Thymus (tissue), 11 donors: ENCODE data around the gene ABCA3. TPM values are rescaled to one million over a fixed set of nuclear protein-coding genes. Genes with fewer than 3 reads are reported as not detected.

ENCODE experiments used
- DNase-seq, 9 donors: peaks; one replicate each; pipeline ENCODE4 v3.0.0-alpha.2; 2013; ENCODE audit warnings: low spot score in 9 of 9, low read depth in 6 of 9, missing footprints in 1 of 9
- H3K27ac ChIP-seq, 2 donors: one replicate each; pipeline ENCODE4 v1.5.1; 2013; ENCODE audit warnings: control low read depth in 1 of 2, low read depth in 1 of 2, low read length in 1 of 2, mild to moderate bottlenecking in 1 of 2, moderate library complexity in 1 of 2
- H3K27me3 ChIP-seq, 2 donors: one replicate each; pipeline ENCODE4 v1.5.1; 2013; ENCODE audit warnings: low read length in 1 of 2; ENCODE audit not compliant: control insufficient read depth in 2 of 2, insufficient read depth in 1 of 2
- H3K36me3 ChIP-seq, 2 donors: one replicate each; pipeline ENCODE4 v1.5.1; 2013; ENCODE audit warnings: low read length in 1 of 2, mild to moderate bottlenecking in 1 of 2, moderate library complexity in 1 of 2; ENCODE audit not compliant: control insufficient read depth in 2 of 2, insufficient read depth in 2 of 2
- H3K4me1 ChIP-seq, 2 donors: one replicate each; pipeline ENCODE4 v1.5.1; 2013; ENCODE audit warnings: low read length in 2 of 2; ENCODE audit not compliant: control insufficient read depth in 2 of 2, insufficient read depth in 2 of 2
- H3K4me3 ChIP-seq, 2 donors: one replicate each; pipeline ENCODE4 v1.5.1; 2013; ENCODE audit warnings: low read length in 2 of 2, control low read depth in 1 of 2, mild to moderate bottlenecking in 1 of 2
- H3K9me3 ChIP-seq, 2 donors: one replicate each; pipeline ENCODE4 v1.5.1; 2013; ENCODE audit warnings: low read length in 1 of 2, mild to moderate bottlenecking in 1 of 2; ENCODE audit not compliant: control insufficient read depth in 2 of 2, insufficient read depth in 1 of 2
- WGBS: extraction: QIAGEN DNeasy Blood & Tissue Kit; methylation state at CpG from one replicate; pipeline ENCODE4 v1.1.7; 2013; 5-methylcytosine and 5-hydroxymethylcytosine counted together
- polyA plus RNA-seq: library from polyadenylated mRNA; stranded (reverse); fragments of 200-250 nt; gene quantifications from one replicate; pipeline ENCODE4 v1.2.3, GENCODE V29; 2013
- total RNA-seq: library from RNA; stranded (reverse); fragments of 120-200 nt; gene quantifications from one replicate; pipeline ENCODE4 v1.2.4, GENCODE V29; 2013
- donor health status: healthy.

Gene ABCA3
- total and polyA plus RNA-seq, 2 donors: 8.4 to 8.6 TPM

DNA sequence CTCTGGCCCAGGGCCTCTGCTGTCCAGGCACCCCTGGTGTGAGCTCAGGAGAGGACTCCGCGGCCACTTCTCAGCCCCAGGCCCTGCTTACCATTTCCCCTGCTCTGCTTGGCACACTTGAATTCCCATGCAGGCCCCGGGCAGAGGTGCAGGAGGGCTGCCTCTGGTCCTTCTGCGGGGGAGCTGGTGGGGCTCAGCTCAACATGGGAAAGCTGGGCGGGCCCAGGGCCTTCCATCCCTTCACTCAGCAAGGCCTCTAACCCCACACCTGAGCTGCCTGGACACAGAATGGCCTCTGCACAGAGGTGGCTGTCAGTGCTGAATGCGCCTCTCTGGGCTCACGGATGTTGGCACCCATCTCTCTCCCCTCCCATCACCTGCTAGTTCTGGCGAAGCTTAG, 60.1 kb downstream of the ABCA3 start:
- H3K4me1 ChIP-seq: no peaks in the 10 kb centered on the region
- no peak overlapping the region for H3K4me3 ChIP-seq
- 96% methylated on average over 8 of the region's 8 CpGs for WGBS
- no peaks in the 10 kb centered on the region for H3K9me3 ChIP-seq
- H3K36me3 ChIP-seq: no peaks in the 10 kb centered on the region
- no peaks in the 10 kb centered on the region for H3K27me3 ChIP-seq
- DNase-seq: no peak
- no peak overlapping the region for H3K27ac ChIP-seq

DNA sequence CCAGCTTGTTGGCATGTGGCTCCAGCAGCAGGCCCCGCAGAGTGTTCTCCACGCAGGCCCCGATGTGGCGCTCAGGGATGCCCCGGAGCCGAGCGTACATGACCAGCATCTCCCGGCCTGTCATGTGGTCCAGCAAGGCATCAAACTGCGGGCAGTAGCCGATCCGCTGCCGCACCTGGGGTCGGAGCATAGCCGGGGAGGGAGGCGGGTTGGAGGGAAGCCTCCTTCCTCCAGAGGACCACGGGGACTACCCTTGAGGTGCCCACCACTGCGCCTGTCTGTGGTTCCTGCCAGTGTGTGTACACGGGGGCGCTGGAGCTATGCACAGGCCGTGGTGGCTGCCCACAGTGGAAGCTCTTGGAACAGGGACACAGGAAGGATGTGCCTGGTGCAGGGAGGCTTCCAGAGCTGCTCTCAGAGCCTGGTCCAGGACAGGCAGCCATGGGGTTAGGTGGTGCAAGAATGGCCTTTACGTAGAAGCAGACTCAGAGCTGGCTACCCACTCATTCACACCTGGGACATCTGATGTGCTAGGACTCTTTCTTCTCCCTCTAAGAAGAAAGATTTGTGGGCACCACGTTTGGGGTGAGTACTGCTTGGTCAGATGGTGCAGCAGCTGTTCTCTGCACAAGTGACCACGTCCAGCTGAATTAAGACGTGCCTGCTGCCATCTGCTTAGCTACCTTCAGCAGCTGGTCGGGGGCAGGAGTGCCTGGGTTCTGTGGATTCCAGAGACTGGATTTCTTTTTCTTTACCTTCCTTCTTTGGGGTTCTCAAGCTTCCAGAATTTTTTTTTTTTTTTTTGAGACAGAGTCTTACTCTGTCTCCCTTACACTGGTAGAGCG, 61.4 kb downstream of the ABCA3 start:
- H3K27ac ChIP-seq: no peak overlapping the region
- H3K4me3 ChIP-seq: no peak overlapping the region
- no peaks in the 10 kb centered on the region for H3K9me3 ChIP-seq
- H3K36me3 ChIP-seq: no peaks in the 10 kb centered on the region
- no peaks in the 10 kb centered on the region for H3K27me3 ChIP-seq
- DNase-seq: no peak
- 94% methylated on average over 26 of the region's 26 CpGs for WGBS
- no peaks in the 10 kb centered on the region for H3K4me1 ChIP-seq

DNA sequence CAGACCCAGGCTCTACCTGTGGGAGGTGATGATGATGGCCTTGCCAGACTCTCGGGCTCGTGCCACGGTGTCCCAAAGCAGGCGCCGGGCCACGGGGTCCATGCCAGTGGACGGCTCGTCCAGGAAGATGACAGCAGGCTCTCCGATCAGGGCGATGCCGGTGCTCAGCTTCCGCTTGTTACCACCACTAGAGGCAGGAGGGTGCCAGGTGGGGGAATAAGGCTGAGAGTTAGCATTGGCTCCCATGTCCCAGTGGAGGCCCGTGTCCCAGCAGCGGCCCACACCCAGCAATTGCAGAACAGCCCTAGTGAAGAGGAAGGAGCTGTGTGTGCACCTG, 62.3 kb downstream of the ABCA3 start:
- no peak for DNase-seq
- WGBS: 97% methylated on average over 14 of the region's 14 CpGs
- no peaks in the 10 kb centered on the region for H3K4me1 ChIP-seq
- no peaks in the 10 kb centered on the region for H3K27me3 ChIP-seq
- no peak overlapping the region for H3K27ac ChIP-seq
- H3K36me3 ChIP-seq: peaks cover 0 to 7% of the 10 kb centered on the region in 2 donors
- H3K4me3 ChIP-seq: no peak overlapping the region
- no peaks in the 10 kb centered on the region for H3K9me3 ChIP-seq

DNA sequence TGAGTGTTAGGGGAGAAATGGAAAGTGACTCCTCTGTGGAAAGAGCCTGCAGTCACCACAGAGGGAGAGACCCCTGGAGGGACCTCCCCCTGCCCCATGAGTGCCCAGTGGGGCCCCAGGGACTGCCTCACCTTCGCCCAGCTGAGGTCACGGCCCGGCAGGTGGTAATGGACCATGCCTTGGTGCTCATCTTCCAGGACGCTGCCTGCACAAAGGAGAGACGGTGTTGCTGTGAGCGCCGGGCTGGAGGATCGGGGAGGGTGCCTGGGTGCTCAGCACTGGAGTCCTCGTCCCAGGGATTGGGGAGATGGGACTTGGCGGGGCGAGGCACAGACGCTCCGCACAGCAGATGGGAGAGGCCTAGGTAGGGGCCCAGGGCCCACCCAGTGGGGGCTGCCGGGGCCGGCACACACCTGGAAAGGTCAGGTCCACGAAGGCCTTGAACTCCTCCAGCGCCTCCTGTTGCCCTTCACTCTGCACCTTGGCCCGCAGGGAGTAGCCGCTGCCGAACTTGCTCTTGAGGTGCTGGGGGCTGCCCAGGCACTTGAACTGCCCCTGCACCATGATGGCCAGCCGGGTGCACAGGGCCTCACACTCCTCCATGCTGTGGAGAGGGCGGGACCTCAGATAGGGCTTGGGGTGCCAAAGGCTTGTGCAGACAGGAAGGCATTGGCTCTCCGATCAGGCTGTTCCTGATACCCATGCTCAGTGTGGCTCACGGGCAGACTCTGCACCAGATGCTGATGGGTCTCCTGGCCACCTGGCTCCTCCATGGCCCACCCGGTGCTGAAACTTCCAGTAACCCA, 62.9 kb downstream of the ABCA3 start:
- WGBS: 97% methylated on average over 25 of the region's 25 CpGs
- no peak overlapping the region for H3K4me3 ChIP-seq

GRCh38 chr16:2276368-2277195, 63.9 kb downstream of the ABCA3 start:
- Histone ChIP-seq H3K9me3 (no peaks in the 10 kb centered on the region), H3K27me3 (no peaks in the 10 kb centered on the region), H3K4me3 (no peak overlapping the region), H3K4me1 (no peaks in the 10 kb centered on the region), H3K36me3 (peaks cover 0 to 9% of the 10 kb centered on the region in 2 donors), H3K27ac (no peak overlapping the region)
- DNase-seq: no peak
- 95% methylated on average over 26 of the region's 26 CpGs for WGBS

More for the DNA sequence above, 62.9 kb downstream of the ABCA3 start:
- Histone ChIP-seq H3K36me3 (peaks cover 0 to 9% of the 10 kb centered on the region in 2 donors), H3K27me3 (no peaks in the 10 kb centered on the region), H3K9me3 (no peaks in the 10 kb centered on the region), H3K27ac (no peak overlapping the region), H3K4me1 (no peaks in the 10 kb centered on the region)
- DNase-seq: no peak

- no peaks in the 10 kb centered on the region for H3K4me1 ChIP-seq
- no peaks in the 10 kb centered on the region for H3K27me3 ChIP-seq
- H3K9me3 ChIP-seq: no peaks in the 10 kb centered on the region
- peaks cover 0 to 9% of the 10 kb centered on the region in 2 donors for H3K36me3 ChIP-seq
- DNase-seq: no peak
- H3K27ac ChIP-seq: no peak overlapping the region
- H3K4me3 ChIP-seq: no peak overlapping the region
- WGBS: 95% methylated on average over 30 of the region's 30 CpGs
Measured at GRCh38 chr16:2275476-2276367, 64.8 kb downstream of the ABCA3 start.

GRCh38 chr16:2273931-2274330, 66.6 kb downstream of the ABCA3 start:
- H3K27ac ChIP-seq: no peak overlapping the region
- WGBS: 97% methylated on average over 10 of the region's 10 CpGs
- no peak for DNase-seq
- peaks cover 4 to 12% of the 10 kb centered on the region in 2 donors for H3K4me1 ChIP-seq
- H3K27me3 ChIP-seq: no peaks in the 10 kb centered on the region
- H3K9me3 ChIP-seq: no peaks in the 10 kb centered on the region
- H3K36me3 ChIP-seq: peaks cover 0 to 9% of the 10 kb centered on the region in 2 donors
- H3K4me3 ChIP-seq: no peak overlapping the region

DNA sequence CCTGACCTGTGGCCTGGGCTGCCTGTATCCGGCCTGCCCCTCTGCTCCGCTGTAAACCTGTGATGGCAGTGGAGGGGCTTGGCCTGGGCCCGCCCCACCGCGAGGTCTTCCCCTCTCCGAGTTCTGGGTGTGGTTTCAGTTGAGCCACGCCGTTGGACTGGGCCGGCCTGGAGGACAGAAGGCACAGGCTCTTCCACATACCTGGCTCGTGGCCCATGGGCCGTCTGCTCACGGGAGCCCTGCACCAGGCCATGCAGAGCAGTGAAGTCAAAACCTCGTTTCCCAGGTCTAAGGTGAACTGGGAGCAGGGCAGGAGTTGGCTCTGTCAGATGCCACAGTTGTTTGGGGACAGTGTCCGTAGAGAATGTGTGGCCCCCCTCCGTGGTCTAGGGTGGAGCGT, 67.0 kb downstream of the ABCA3 start:
- DNase-seq: no peak
- no peaks in the 10 kb centered on the region for H3K27me3 ChIP-seq
- WGBS: 96% methylated on average over 16 of the region's 16 CpGs

More for the DNA sequence above, 67.0 kb downstream of the ABCA3 start:
- Histone ChIP-seq H3K9me3 (no peaks in the 10 kb centered on the region), H3K27ac (no peak overlapping the region), H3K36me3 (peaks cover 0 to 9% of the 10 kb centered on the region in 2 donors), H3K4me3 (no peak overlapping the region), H3K4me1 (peaks cover 4 to 15% of the 10 kb centered on the region in 2 donors)
